SU-DHL-6 (cell line): ENCODE data around the gene NSD1.

Experiments
- CTCF ChIP-seq: fragments of 200-600 bp; sonication (generic); IDR thresholded peaks from one replicate; pipeline ENCODE4 v1.5.1; 2017; ENCODE audit warnings: antibody characterized with exemption, mild to moderate bottlenecking, low read length, moderate library complexity; ENCODE audit not compliant: insufficient read depth, poor library complexity, severe bottlenecking
- EZH2phosphoT487 ChIP-seq: fragments of 200-600 bp; sonication (generic), shearing (Covaris generic); conservative IDR thresholded peaks from 2 replicates; pipeline ENCODE4 v1.6.1; 2018; ENCODE audit warnings: mild to moderate bottlenecking, antibody characterized with exemption, low read length, moderate library complexity, mixed read lengths

GRCh38 chr5:177163500-177163899 is 29.9 kb downstream of the NSD1 start:
- TF ChIP-seq CTCF, result no peak
- no peak for TF ChIP-seq EZH2phosphoT487
